Measurements from ENCODE around the gene NELL2.

DNA sequence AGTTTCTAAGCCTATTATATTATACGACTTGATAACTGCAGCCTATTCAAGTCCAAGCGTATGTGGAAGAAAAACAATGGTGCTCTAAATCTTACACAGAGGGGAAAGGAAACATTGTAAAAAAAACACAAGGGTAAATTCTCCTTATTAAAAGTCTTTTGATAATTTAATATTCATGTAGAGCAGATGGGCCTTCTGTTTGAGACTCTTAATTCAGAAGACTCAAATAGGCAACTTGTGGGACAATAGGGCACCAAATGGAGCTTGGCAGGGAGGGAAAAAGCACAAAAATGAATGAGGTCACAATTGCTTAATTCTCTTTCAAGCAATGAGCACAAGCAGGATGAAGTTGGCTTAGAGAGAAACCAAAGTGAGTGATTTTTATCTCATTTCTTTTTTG, 159.4 kb downstream of the NELL2 start:
- TF ChIP-seq, protein P1, sequence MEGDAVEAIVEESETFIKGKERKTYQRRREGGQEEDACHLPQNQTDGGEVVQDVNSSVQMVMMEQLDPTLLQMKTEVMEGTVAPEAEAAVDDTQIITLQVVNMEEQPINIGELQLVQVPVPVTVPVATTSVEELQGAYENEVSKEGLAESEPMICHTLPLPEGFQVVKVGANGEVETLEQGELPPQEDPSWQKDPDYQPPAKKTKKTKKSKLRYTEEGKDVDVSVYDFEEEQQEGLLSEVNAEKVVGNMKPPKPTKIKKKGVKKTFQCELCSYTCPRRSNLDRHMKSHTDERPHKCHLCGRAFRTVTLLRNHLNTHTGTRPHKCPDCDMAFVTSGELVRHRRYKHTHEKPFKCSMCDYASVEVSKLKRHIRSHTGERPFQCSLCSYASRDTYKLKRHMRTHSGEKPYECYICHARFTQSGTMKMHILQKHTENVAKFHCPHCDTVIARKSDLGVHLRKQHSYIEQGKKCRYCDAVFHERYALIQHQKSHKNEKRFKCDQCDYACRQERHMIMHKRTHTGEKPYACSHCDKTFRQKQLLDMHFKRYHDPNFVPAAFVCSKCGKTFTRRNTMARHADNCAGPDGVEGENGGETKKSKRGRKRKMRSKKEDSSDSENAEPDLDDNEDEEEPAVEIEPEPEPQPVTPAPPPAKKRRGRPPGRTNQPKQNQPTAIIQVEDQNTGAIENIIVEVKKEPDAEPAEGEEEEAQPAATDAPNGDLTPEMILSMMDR (conservative IDR thresholded peaks at IDR 0.05): no peak
- no peak for TF ChIP-seq ZFX (IDR thresholded peaks at IDR 0.05)
